HepG2 (cell line): ENCODE results near the gene TNFRSF9. TPM values are rescaled to one million over a fixed set of nuclear protein-coding genes. Genes with fewer than 3 reads are reported as not detected.

Source experiments
- ATAC-seq: fragments of 200-7000 bp; cut with Tn5 transposase; 3 replicates; pipeline ENCODE4 v1.9.1; 2020; ENCODE audit warnings: mild to moderate bottlenecking, moderate library complexity
- BruUV-seq: library from RNA; stranded (reverse); fragments of 400-500 nt; replicated peaks from 2 replicates; lab custom pipeline; 2021; lab: Mats Ljungman, UMichigan
- CTCF ChIA-PET: fragments of 300-600 bp; formaldehyde crosslinking; extraction: SDS; loops from one replicate; lab custom pipeline; 2021; ENCODE audit warnings: low total read pairs, inconsistent platforms, low intra/inter-chr PET ratio; lab: Yijun Ruan, JAX
- POLR2A ChIA-PET: fragments of 350-600 bp; sonication (Branson Sonifier 250); formaldehyde crosslinking; loops from one replicate; lab custom pipeline; 2020; ENCODE audit warnings: antibody characterized with exemption, inconsistent platforms; lab: Yijun Ruan, JAX
- DNase-seq: peaks from one replicate; pipeline ENCODE4 v3.0.0-alpha.2; 2015; ENCODE audit warnings: low spot score
- FAIRE-seq: peaks from 3 replicates; lab custom pipeline; 2011; peaks lifted over from hg19 to GRCh38; lab: Jason Lieb, UNC
- H2AFZ ChIP-seq: one replicate; pipeline ENCODE4 v1.6.1; 2011; ENCODE audit warnings: low read length, inconsistent platforms
- H3K27ac ChIP-seq: fragments of 300-600 bp; 3 replicates; pipeline ENCODE4 v1.8.0; 2011; ENCODE audit warnings: mixed run types, mild to moderate bottlenecking, mixed read lengths, low read length, inconsistent platforms; ENCODE audit not compliant: insufficient read depth; ENCODE audit errors: extremely low read length
- H3K27me3 ChIP-seq, 2 experiments: fragments of 200-600 bp in 1 of 2; 2 replicates in 1 of 2; 3 replicates in 1 of 2; pipeline versions ENCODE4 v1.6.0 to v1.8.0; 2011; ENCODE audit warnings: low read length in 2 of 2, mild to moderate bottlenecking in 2 of 2, moderate library complexity in 2 of 2, inconsistent platforms in 1 of 2; ENCODE audit not compliant: insufficient read depth in 2 of 2, control insufficient read depth in 1 of 2
- H3K36me3 ChIP-seq, 2 experiments: fragments of 200-600 bp in 1 of 2; replicated peaks in 1 of 2; 2 replicates in 1 of 2; 3 replicates in 1 of 2; pipeline versions ENCODE4 v1.5.1 to v1.8.0; 2011; ENCODE audit warnings: low read length in 2 of 2, inconsistent platforms in 1 of 2; ENCODE audit not compliant: insufficient read depth in 2 of 2, control insufficient read depth in 1 of 2
- H3K4me1 ChIP-seq: 2 replicates; pipeline ENCODE4 v1.5.1; 2012; ENCODE audit warnings: low read length, inconsistent platforms; ENCODE audit not compliant: insufficient read depth
- H3K4me2 ChIP-seq: 2 replicates; pipeline ENCODE4 v1.6.0; 2011; ENCODE audit warnings: low read depth, low read length, inconsistent platforms
- H3K4me3 ChIP-seq, 3 experiments: fragments of 200-600 bp in 1 of 3; sonication (generic), shearing (Covaris generic) in 1 of 3; replicated peaks in 1 of 3; 2 replicates each; pipeline ENCODE4 v1.5.1; 2011 to 2016; ENCODE audit warnings: low read length in 3 of 3, inconsistent platforms in 2 of 3, low read depth in 2 of 3, mild to moderate bottlenecking in 2 of 3, control low read depth in 1 of 3, mixed read lengths in 1 of 3; ENCODE audit not compliant: insufficient read depth in 1 of 3
- H3K79me2 ChIP-seq: one replicate; pipeline ENCODE4 v1.6.1; 2011; ENCODE audit warnings: low read length, inconsistent platforms; ENCODE audit not compliant: insufficient read depth
- H3K9ac ChIP-seq: 2 replicates; pipeline ENCODE4 v1.6.0; 2011; ENCODE audit warnings: mild to moderate bottlenecking, low read depth, low read length, inconsistent platforms; ENCODE audit not compliant: insufficient read depth
- H3K9me3 ChIP-seq: 2 replicates; pipeline ENCODE4 v1.5.1; 2012; ENCODE audit warnings: mild to moderate bottlenecking, low read length
- H4K20me1 ChIP-seq: 2 replicates; pipeline ENCODE4 v1.6.0; 2011; ENCODE audit warnings: inconsistent platforms, mild to moderate bottlenecking, low read length, moderate library complexity; ENCODE audit not compliant: insufficient read depth
- MYPOP ChIP-seq: sonication (generic); formaldehyde crosslinking; IDR thresholded peaks from 2 replicates; pipeline ENCODE4 v1.8.1; 2023; ENCODE audit warnings: mild to moderate bottlenecking, moderate library complexity, missing genetic modification reagents
- REXO4 ChIP-seq: sonication (generic); formaldehyde crosslinking; IDR thresholded peaks from 2 replicates; pipeline ENCODE4 v1.8.0; 2022; ENCODE audit warnings: missing genetic modification reagents, mild to moderate bottlenecking, borderline replicate concordance
- SRSF1 ChIP-seq: fragments of 200-400 bp; formaldehyde crosslinking; optimal IDR thresholded peaks from 2 replicates; pipeline ENCODE3; 2017; ENCODE audit warnings: mild to moderate bottlenecking, low read depth, low read length, moderate library complexity
- ZBTB40 ChIP-seq, 2 experiments: fragments of 450-650 bp in 1 of 2; sonication (generic) in 1 of 2; formaldehyde crosslinking in 1 of 2; IDR thresholded peaks; 2 replicates each; pipeline versions ENCODE4 v1.6.1 to v1.8.0; 2016 to 2022; ENCODE audit warnings: antibody characterized with exemption in 1 of 2, mild to moderate bottlenecking in 1 of 2, missing genetic modification reagents in 1 of 2
- WGBS: methylation state at CpG from one replicate; pipeline ENCODE4 v1.1.6; 2017; ENCODE audit warnings: low lambda C conversion rate; 5-methylcytosine and 5-hydroxymethylcytosine counted together
- in situ Hi-C: cut with HindIII; loops from 2 replicates; pipeline ENCODE4 v1.10.0; 2017; ENCODE audit warnings: low pct_unique_long_range_greater_than_20kb; ENCODE audit not compliant: extremely low pct_ligation_motif_present
- intact Hi-C: fragments of 100-400 bp; cut with micrococcal nuclease; formaldehyde crosslinking; loops from one replicate; pipeline ENCODE4 v1.10.0; 2022; ENCODE audit not compliant: unreplicated experiment
- polyA plus RNA-seq, 8 experiments: library from polyadenylated mRNA; depleted of rRNA in 3 of 8; stranded (reverse) in 7 of 8; unstranded in 1 of 8; fragments of >200 nt; fragmentation: Illumina TruSeq in 4 of 8; extraction: Trizol in 4 of 8; gene quantifications; 2 replicates each; pipeline versions ENCODE4 v1.2.1 to v1.2.3, GENCODE V29; 2011 to 2016; ENCODE audit warnings: low read depth in 4 of 8, missing spikeins in 1 of 8, mixed read lengths in 1 of 8; ENCODE audit not compliant: insufficient read depth in 1 of 8
- total RNA-seq, 5 experiments: library from RNA; depleted of rRNA; stranded (reverse); fragments of >200 nt; fragmentation: Illumina TruSeq; extraction: Trizol; gene quantifications; 2 replicates each; pipeline ENCODE4 v1.2.3, GENCODE V29; 2016; ENCODE audit warnings: low read depth in 1 of 5

The TNFRSF9 gene
- total and polyA plus RNA-seq, 2 of the 13 experiments (the other 11 are each of a cell fraction or from before 2014, with no cell fraction given) = 0.07 TPM; not detected in 1

DNA sequence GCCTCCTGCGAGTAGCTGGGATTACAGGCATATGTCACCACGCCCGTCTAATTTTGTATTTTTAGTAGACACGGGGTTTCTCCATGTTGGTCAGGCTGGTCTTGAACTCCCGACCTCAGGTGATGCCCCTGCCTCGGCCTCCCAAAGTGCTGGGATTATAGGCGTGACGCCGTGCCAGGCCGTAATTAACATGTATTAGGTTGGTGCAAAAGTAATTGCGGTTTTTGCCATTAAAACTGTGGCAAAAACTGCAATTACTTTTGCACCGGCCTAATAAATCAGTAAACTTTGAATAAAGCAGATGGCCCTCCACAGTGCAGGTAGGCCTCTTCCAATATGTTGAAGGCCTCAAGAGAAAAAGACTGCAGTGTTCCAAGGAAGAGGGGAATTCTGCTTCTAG lies 35.4 kb downstream of the TNFRSF9 start:
- Histone ChIP-seq H4K20me1 (no peaks in the 10 kb centered on the region), H3K4me3 (no peak overlapping the region), H3K27ac (no peak overlapping the region), H3K9me3 (no peaks in the 10 kb centered on the region), H3K36me3 (no peaks in the 10 kb centered on the region), H3K9ac (no peak overlapping the region), H3K79me2 (no peaks in the 10 kb centered on the region), H3K4me1 (no peaks in the 10 kb centered on the region), H3K27me3 (peaks cover 0 to 18% of the 10 kb centered on the region in 2 experiments; a peak in 3 of 5 replicates), H2AFZ (no peak overlapping the region), H3K4me2 (no peak overlapping the region)
- ChIA-PET CTCF (no interaction called here), POLR2A (no interaction called here)
- WGBS = 60% methylated on average over 11 of the region's 12 CpGs
- DNase-seq = no peak
- TF ChIP-seq MYPOP (CRISPR knock-in tag) (no peak), SRSF1 (no peak), REXO4 (CRISPR knock-in tag) (no peak), ZBTB40 (IDR thresholded peaks at IDR 0.05) (peak; percentile 66), ZBTB40 (CRISPR knock-in tag; IDR thresholded peaks at IDR 0.05) (no peak)
- no peak for ATAC-seq
- FAIRE-seq = no peak
- in situ Hi-C loops = no loop called here
- no TSS peak for BruUV-seq
- intact Hi-C loops = no loop called here
